Prostate gland (tissue), 2 donors: Measurements from ENCODE around the gene THRSP.

Source experiments
- CTCF ChIP-seq, 4 experiments: fragments of 200-600 bp in 2 of 4; fragments of 450-650 bp in 2 of 4; sonication (generic) in 2 of 4; IDR thresholded peaks; 1 replicate in 3 of 4; 2 replicates in 1 of 4; pipeline ENCODE4 v1.5.1; 2016 to 2019; ENCODE audit warnings: antibody characterized with exemption in 4 of 4, mild to moderate bottlenecking in 2 of 4, moderate library complexity in 2 of 4
- POLR2AphosphoS5 ChIP-seq: sonication (generic); formaldehyde crosslinking; IDR thresholded peaks from one replicate; pipeline ENCODE4 v1.6.1; 2017; ENCODE audit warnings: antibody characterized with exemption

- TF ChIP-seq POLR2AphosphoS5 (no peak), CTCF (IDR thresholded peaks at IDR 0.05) (no peak)
Observed at GRCh38 chr11:78044706-78045105, 19.0 kb upstream of the THRSP start.
